Fibroblast of lung (primary cell): ENCODE results near the gene ZSCAN18.

Experiments used
- CTCF ChIP-seq, 2 donors: IDR thresholded peaks in 1 of 2; conservative IDR thresholded peaks in 1 of 2; 1 replicate in 1 of 2; 2 replicates in 1 of 2; pipeline ENCODE4 v1.5.1; 2011 to 2012; ENCODE audit warnings: low read length in 2 of 2, control low read depth in 1 of 2, inconsistent platforms in 1 of 2, low read depth in 1 of 2, mild to moderate bottlenecking in 1 of 2
- EZH2 ChIP-seq: IDR thresholded peaks from 2 replicates; pipeline ENCODE4 v1.5.1; 2012; ENCODE audit warnings: low read length, control low read depth, mild to moderate bottlenecking; ENCODE audit errors: missing control alignments

- TF ChIP-seq CTCF (conservative IDR thresholded peaks at IDR 0.05 in 1 of 2, IDR thresholded peaks at IDR 0.05 in 1 of 2; ENCODE audit: low read depth in 1 of 2, low read length in 2 of 2) (no peak), EZH2 (no peak)
Measured at GRCh38 chr19:58096884-58097283, 1.1 kb downstream of the ZSCAN18 start.
